Lower lobe of right lung (tissue), 2 donors: ENCODE results near the gene EN2. TPM values are rescaled to one million over a fixed set of nuclear protein-coding genes. Genes with fewer than 3 reads are reported as not detected.

ENCODE experiments used
- ATAC-seq, 2 donors: fragments of 200-7000 bp; cut with Tn5 transposase; one replicate each; pipeline ENCODE4 v1.9.1; 2020 to 2022; ENCODE audit warnings: mild to moderate bottlenecking in 2 of 2, moderate library complexity in 2 of 2
- DNase-seq: peaks from one replicate; pipeline ENCODE4 v3.0.0-alpha.2; 2020
- H3K27ac ChIP-seq: fragments of 200-600 bp; one replicate; pipeline ENCODE4 v1.8.0; 2022
- H3K27me3 ChIP-seq: fragments of 200-600 bp; one replicate; pipeline ENCODE4 v1.8.0; 2022; ENCODE audit warnings: low read depth
- H3K36me3 ChIP-seq: fragments of 200-600 bp; one replicate; pipeline ENCODE4 v1.8.0; 2022; ENCODE audit warnings: mild to moderate bottlenecking
- H3K4me1 ChIP-seq: fragments of 200-600 bp; one replicate; pipeline ENCODE4 v1.8.0; 2022
- H3K4me3 ChIP-seq: fragments of 200-600 bp; one replicate; pipeline ENCODE4 v1.8.0; 2022; ENCODE audit warnings: mild to moderate bottlenecking
- H3K9me3 ChIP-seq: fragments of 200-600 bp; one replicate; pipeline ENCODE4 v1.8.0; 2022
- CTCF ChIP-seq: fragments of 200-600 bp; IDR thresholded peaks from one replicate; pipeline ENCODE4 v1.8.0; 2022; ENCODE audit warnings: antibody characterized with exemption, mild to moderate bottlenecking
- intact Hi-C: fragments of 100-400 bp; cut with DNase I; formaldehyde crosslinking; loops from one replicate; pipeline ENCODE4 v1.11.0; 2022
- total RNA-seq: library from RNA; stranded (reverse); fragmentation: NEBNext Ultra II Directional; extraction: Animal tissue kit (Norgen Biotek cat#: 25700); gene quantifications from one replicate; pipeline ENCODE4 v1.2.1, GENCODE V29; 2021
- donor health status: DM: no; HTN: yes; CAD: no; lungs with severe emphysema.

Gene EN2
- total RNA-seq, 1 donor from 2014 or later, result not detected

DNA sequence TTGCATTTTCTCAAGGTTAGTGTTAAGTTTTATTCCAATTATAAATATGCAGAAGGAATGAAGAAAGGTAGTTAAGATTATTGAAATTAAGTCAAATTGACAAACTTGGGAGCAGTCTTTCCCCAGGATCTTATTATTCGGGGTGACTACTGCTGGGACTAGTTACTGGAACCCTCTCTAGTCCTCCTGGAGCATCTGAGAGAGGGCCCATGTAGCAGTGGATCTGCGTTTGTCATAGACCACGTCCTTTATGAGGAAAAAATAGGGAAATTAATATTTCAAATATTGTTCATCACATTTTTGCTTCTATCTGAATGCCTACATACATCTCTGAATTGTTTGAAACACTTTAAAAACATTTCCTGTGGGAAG, 47.5 kb downstream of the EN2 start:
- peaks cover 8% of the 10 kb centered on the region for H3K4me1 ChIP-seq
- TF ChIP-seq CTCF, result no peak
- no peaks in the 10 kb centered on the region for H3K36me3 ChIP-seq
- no peak overlapping the region for H3K4me3 ChIP-seq
- no peak overlapping the region for H3K27ac ChIP-seq
- peaks cover 95% of the 10 kb centered on the region for H3K27me3 ChIP-seq
- intact Hi-C loops, result no loop called here
- DNase-seq, result no peak
- no peak for ATAC-seq
- H3K9me3 ChIP-seq, result no peaks in the 10 kb centered on the region

DNA sequence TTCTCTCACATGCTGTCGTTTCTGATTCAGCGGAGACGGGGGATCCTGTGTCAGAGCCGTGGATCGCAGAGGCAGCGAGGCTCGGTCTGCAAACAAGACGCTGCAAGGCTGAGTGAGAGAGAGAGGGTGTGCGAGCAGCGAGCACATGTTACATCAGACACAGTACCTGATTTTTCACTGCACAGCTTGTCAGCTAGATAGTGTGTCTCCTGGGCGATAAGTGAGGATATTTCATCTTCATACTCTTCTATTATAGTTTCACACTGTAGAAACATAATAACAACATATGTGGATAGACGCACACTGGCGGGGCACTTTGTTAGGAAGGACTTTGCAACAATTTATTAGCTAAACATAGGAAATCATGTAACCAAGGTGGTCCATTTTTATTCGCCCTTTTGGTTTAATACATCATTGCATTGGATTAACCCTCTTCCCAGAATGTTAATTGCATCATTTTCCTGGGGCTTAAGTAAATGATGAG, 49.0 kb downstream of the EN2 start:
- intact Hi-C loops, result no loop called here
- Histone ChIP-seq H3K36me3 (no peaks in the 10 kb centered on the region), H3K27ac (no peak overlapping the region), H3K9me3 (no peaks in the 10 kb centered on the region), H3K4me3 (no peak overlapping the region), H3K27me3 (peaks cover 95% of the 10 kb centered on the region), H3K4me1 (peaks cover 8% of the 10 kb centered on the region)
- no peak for DNase-seq
- no peak for TF ChIP-seq CTCF
- ATAC-seq, result no peak

DNA sequence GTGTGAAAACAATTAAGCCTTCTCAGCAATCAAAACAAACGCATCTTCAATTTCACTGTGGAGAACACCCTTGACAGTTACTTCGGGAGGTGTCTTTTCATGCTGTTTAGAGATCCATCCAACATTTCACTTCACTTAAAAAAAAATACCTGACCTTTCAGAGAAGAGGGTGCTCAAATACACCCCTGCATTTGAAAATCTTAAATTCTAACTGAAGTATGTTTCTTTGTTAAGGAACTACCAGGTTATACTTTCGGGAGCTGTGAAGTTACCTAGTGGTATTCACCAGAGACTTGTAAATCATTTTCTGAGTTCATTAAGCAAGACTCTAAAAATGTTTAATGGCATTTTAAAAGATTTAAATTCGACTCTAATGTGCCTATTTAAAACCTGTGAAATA, 49.6 kb downstream of the EN2 start:
- ATAC-seq (no peak), DNase-seq (no peak)
- no peak for TF ChIP-seq CTCF
- no peaks in the 10 kb centered on the region for H3K9me3 ChIP-seq
- H3K27ac ChIP-seq, result no peak overlapping the region
- peaks cover 8% of the 10 kb centered on the region for H3K4me1 ChIP-seq
- H3K4me3 ChIP-seq, result no peak overlapping the region
- H3K27me3 ChIP-seq, result peaks cover 95% of the 10 kb centered on the region
- intact Hi-C loops, result no loop called here
- H3K36me3 ChIP-seq, result no peaks in the 10 kb centered on the region

GRCh38 chr7:155508376-155509358, 50.7 kb downstream of the EN2 start:
- ATAC-seq (no peak), DNase-seq (no peak)
- Histone ChIP-seq H3K9me3 (no peaks in the 10 kb centered on the region), H3K4me3 (no peak overlapping the region), H3K27me3 (peaks cover 92% of the 10 kb centered on the region), H3K4me1 (peaks cover 8% of the 10 kb centered on the region), H3K27ac (no peak overlapping the region), H3K36me3 (no peaks in the 10 kb centered on the region)
- intact Hi-C loops, result no loop called here
- no peak for TF ChIP-seq CTCF

DNA sequence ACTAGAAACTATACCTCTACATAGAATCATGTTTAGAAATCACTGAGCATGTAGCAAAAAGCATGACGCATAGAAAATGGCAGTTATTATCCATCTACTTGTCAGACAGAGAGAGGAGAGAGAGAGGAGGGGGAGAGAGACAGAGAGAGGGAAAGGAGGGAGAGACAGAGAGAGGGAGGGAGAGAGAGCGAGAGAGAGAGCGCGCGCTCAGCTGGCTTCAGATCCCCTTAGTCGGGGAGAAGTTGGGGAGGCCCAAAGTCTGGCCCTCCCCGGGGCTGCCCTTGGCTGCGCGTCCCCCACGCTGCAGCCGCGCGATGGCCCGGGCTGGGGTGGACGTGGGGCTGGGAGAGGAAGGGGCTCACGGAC, 51.4 kb downstream of the EN2 start:
- Histone ChIP-seq H3K27ac (no peak overlapping the region), H3K4me1 (peaks cover 8% of the 10 kb centered on the region), H3K27me3 (peaks cover 94% of the 10 kb centered on the region), H3K36me3 (no peaks in the 10 kb centered on the region), H3K9me3 (no peaks in the 10 kb centered on the region), H3K4me3 (no peak overlapping the region)
- no peak for DNase-seq
- intact Hi-C loops, result no loop called here
- TF ChIP-seq CTCF, result no peak
- no peak for ATAC-seq
